ENCODE results near the gene SAA4.
"Not testable (repeated sequence)": the region's sequence is repeated elsewhere in the genome, so short reads cannot be mapped to it uniquely, and the experiment has no call there.

SAA4 gene, protein sequence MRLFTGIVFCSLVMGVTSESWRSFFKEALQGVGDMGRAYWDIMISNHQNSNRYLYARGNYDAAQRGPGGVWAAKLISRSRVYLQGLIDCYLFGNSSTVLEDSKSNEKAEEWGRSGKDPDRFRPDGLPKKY

DNA sequence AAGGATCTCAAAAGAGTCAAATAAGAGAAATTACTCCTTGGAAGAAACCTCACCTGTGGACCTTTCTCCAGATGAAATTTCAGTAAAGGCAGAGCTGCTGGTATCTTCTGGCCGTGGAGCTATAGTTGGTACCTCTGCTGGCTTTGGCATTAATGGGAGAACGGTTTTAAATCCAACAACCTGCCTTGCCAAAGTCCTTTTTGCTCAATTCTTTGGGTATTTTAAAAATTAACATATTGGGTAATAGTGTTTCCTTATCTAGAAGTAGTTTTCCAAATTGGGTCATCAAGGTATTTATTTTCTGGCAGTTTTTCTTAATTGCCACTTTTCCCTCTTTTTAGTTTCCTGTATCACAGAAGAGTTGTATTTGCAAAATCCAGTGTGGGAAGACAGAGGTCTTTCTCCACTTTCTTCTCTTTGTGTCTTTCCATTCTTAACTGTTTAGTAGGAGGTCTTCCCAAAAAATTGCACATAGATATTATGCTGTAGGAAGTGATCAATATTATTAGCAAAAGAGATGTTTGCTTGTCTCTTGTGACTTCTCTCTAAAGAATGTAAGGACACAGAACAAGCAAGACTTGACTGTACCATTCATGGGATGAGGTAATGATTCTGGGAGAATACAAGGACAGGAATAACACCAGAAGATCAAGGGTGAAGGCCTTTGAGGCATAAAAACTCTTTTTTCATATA is at the start of gene SAA4:
SAA4 (minus strand) TSS at position 139 of the 693 bp plus-strand sequence. CDS start 876 bp downstream, outside the sequence.
- no peak for DNase-seq (ENCODE audit: low read depth in 2 of 2)

DNA sequence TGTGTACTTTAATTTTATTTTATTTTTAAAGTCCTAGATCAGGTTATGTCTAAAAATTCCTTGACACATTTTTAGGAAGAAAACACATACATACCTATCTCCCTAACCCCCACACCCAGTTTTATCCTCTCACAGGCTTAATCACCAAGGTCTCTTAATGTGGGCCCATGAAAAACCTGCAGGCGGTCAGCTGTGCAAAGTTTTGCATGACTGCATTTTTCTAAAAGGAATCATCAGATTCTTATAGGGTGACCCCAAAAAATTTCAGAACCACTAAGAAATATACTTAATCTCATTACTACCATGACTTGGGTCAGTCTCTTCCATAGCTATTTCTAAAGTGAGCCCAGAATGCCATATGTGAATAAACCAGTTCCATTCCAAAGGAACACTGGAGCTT is 49.2 kb upstream of the SAA4 start:
- no peak for DNase-seq (ENCODE audit: low read depth in 2 of 2)

DNA sequence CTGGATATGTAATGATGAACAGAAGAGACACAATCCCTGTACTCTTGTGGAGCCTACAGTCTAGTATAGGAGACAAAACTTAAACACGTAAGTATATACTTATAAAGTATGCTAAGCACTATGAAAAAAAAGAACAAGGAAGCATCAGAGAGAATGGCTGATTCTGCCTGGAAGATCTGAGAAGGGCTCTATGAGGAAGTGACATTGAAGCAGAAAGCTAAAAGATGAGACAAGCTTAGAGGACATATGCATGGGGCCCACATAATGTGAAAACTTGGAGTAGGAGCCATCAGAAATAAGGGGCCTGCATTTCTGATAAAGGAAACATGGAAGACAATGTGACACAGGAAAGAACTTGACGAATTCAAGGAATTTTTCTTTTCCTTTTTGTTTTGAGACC is 46.0 kb upstream of the SAA4 start:
- no peak for DNase-seq (ENCODE audit: low read depth in 2 of 2)

DNA sequence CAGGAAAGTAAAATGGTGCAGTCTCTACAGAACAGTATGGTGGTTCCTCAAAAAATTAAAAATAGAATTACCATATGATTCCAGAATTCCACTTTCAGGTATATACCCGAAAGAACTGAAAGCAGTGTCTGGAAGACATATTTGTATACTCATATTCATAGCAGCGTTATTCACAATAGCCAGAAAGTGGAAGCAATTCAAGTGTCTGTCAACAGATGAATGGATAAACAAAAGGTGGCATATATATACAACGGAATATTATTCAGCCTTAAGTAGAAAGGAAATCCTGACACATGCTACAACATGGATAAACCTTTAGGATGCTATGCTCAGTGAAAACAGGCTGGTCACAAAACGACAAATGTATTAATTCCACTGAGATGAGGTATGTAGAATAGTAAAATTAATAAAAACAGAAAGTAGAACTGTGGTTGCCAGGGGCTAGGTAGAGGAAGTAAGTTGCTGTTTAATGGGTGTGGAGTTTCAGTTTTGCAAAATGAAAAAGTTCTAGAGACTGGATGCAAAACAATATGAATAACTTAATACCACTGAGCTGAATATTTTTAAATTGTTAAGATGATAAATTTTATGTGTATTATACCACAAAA is 43.9 kb upstream of the SAA4 start:
- no peak for DNase-seq (ENCODE audit: low read depth in 2 of 2)

DNA sequence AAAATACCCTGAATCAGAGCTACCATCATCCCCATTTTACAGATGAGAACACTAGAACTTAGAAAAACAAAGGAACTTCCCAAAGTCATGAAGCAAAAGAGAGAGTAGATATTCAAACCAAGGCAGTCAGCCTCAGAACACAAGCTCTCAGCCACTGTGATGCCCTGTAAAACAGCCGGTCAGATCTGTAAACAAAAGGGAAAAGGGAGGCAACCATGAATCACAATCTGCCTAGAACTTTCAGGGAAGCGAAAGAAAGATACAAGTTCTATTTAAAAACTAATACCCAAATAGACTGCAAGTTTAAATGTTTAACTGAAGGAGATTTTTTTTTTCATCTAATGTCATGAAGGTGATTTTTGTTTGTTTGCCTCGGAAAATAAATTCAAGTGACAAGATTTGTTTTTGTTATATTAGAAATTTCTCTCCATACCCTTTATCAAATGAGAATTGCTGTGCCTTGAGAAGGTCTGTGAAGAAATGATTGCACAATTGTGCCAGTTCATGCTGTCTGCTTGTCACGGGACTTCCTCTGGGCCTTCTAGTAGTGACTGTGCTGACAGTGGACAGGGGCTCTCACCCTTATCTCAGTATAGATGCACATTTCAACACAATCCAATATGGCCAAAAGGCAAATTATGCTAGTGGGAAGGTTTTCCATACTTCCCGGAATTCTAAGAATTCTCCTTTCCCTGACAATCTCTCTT is 41.1 kb upstream of the SAA4 start:
- no peak for DNase-seq (ENCODE audit: low read depth in 2 of 2)

DNA sequence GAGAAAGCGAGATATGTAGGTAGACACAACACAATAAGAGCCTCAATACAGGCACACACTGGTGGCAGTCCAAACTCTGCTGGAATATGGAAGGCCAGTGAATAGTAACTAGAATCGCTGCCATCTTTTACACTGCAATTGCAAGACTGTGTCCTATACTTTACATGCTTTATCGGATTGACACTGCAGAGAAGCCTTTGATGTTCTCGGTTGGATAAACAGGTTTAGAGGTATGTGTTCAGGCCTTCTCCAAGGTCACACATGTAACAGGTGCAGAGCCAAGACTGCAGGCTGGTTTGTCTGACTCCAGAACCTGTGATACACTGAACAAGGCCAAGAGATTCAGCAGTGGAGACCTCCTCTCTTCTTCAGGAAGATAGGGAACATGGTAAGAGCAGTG is 34.6 kb upstream of the SAA4 start:
- DNase-seq (ENCODE audit: low read depth in 2 of 2) = no peak

DNA sequence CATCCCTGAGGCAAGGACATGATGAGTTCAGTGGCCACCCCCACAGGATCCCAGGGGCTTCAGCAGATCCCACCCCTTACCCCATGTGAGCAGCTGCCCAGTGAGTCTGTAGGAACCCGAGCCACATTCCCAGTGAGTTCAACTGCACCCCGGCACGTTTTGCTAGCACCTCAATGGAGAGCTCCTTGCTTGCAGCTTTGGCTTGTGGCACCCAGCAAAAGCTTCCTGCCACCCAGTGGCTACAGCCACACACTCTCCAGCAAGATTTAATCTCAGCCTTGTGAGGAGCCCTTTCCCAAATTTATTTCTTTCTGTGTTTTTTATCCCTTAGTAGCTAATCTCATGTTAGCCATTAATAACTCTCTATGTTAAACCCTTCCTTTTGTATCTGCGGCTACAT is 33.5 kb upstream of the SAA4 start:
- DNase-seq (ENCODE audit: low read depth in 2 of 2) = no peak

DNA sequence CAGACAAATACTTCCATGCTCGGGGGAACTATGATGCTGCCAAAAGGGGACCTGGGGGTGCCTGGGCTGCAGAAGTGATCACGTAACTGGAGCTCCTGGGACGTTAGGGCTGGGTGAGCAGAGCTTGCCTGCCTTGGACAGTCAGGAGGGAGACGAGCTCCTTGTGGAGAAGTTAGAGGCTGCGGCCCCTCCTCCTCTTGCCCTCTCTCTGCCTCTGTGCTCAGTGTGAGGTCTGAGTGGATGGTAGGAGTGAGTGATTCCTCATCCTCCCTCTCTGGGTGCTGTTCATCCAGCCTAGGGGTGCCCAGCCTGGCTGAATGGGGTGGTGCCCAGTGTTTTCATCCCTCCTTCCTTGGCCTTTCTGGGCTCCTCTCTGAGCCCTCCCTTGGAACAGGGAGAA is 32.6 kb upstream of the SAA4 start:
- DNase-seq (ENCODE audit: low read depth in 2 of 2) = not testable (repeated sequence)

DNA sequence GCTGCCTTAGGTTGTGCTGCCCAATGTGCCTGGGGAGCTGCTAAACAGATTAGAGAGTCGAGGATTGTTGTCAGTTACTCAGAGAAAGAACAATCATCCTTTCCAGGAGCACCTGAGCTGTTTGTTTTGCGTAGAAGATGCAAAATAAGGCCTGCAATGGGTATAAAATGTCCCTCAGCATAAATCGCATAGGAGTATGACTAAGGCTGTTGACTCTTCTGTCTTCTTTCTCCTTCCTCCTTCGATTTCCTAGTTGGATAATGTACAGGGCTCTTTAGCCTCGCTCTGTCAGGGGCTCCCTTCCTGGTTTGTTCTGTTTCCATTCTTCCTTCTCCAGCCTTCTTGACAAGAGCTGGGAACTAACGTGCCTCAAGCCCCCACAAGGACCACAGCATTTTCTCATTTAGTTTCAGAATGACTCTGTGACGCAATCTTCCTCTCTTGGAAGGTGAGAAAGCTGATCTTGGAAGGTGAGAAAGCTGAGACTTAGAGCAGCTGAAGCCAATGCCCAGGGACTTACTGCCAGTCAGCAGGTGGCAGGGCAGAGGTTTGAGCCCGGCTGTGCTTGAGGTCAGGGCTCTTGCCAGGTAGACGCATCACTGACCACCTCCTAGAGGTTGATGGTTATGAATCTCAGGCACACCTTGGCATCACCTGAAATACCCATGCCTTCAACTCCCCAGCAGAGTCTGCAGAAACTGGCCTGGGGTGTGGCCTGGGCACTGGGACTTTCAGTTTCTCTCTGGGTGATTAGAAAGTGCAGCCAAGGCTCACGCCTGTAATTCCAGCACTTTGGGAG is 30.9 kb upstream of the SAA4 start:
- DNase-seq (ENCODE audit: low read depth in 2 of 2) = not testable (repeated sequence)

DNA sequence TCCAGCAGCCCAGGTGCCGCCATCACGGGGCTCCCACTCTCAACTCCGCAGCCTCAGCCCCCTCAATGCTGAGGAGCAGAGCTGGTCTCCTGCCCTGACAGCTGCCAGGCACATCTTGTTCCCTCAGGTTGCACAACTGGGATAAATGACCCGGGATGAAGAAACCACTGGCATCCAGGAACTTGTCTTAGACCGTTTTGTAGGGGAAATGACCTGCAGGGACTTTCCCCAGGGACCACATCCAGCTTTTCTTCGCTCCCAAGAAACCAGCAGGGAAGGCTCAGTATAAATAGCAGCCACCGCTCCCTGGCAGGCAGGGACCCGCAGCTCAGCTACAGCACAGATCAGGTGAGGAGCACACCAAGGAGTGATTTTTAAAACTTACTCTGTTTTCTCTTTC is 29.3 kb upstream of the SAA4 start, which contains the start of gene SAA1:
SAA1 (plus strand) TSS at position 316 of the 400 bp plus-strand sequence. CDS start 624 bp downstream, outside the sequence.
- no peak for DNase-seq (ENCODE audit: low read depth in 2 of 2)

DNA sequence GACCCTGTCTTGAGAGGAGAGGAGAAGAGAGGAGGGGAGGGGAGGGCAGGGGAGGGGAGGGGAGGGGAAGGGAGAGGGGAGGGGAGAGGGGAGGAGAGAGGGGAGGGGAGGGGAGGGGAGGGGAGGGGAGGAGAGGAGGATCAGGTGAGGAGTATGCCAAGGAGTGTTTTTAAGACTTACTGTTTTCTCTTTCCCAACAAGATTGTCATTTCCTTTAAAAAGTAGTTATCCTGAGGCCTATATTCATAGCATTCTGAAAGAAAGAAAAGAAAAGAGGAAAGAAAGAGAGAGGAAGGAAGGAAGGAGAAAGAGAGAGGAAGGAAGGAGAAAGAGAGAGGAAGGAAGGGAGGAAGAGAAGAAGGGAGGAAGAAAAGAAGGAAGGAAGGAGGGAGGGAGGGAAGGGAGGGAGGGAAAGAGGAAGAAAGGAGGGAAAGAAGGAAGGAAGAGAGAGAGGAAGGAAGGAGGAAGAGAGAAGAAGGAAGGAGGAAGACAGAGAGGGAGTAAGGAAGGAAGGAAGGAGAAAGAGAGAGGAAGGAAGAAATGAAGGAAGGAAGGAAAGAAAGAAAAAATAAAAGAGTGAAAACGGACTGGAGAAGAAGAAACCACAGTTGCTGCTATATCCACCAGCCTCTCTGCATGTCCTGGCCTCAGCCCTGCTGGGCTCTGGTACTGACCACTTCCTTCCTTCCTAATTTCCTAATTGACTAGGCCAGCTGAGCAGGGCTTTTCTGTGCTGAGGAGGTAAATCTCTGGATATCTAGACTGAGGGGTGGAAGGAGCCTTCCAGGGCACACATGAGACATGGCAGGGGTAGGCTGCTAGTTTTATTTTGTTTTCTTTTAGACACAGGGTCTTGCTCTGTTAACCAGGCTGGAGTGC is 28.3 kb upstream of the SAA4 start:
- no peak for DNase-seq (ENCODE audit: low read depth in 2 of 2)

DNA sequence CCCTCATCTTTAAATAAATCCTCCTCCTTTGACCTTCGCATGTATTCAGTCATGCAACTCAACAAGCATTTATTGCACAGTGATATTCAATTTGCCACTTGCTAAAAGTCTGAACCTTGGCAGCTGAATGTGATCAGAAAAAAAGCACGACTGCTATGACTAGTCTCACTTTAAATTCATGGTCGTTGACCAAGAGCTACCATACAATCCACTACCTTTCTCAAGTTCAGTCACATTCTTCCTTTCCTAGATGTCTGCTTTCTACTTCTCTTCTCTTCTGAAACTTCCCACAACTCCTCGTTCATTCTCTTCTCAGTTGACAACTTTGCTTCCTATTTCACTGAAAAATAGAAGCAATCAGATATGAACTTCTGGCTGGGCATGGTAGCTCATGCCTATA is 27.4 kb upstream of the SAA4 start:
- DNase-seq (ENCODE audit: low read depth in 2 of 2) = no peak

DNA sequence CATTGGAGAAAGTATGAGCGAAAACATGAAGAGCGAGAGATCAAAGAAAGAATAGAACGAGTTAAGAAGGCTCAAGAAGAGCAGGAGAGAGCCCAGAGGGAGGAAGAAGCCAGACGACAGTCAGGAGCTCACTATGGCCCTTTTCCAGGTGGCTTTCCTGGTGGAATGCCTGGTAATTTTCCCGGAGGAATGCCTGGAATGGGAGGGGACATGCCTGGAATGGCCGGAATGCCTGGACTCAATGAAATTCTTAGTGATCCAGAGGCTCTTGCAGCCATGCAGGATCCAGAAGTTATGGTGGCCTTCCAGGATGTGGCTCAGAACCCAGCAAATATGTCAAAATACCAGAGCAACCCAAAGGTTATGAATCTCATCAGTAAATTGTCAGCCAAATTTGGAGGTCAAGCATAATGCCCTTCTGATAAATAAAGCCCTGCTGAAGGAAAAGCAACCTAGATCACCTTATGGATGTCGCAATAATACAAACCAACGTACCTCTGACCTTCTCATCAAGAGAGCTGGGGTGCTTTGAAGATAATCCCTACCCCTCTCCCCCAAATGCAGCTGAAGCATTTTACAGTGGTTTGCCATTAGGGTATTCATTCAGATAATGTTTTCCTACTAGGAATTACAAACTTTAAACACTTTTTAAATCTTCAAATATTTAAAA is 26.2 kb upstream of the SAA4 start:
- not testable (repeated sequence) for DNase-seq (ENCODE audit: low read depth in 2 of 2)

DNA sequence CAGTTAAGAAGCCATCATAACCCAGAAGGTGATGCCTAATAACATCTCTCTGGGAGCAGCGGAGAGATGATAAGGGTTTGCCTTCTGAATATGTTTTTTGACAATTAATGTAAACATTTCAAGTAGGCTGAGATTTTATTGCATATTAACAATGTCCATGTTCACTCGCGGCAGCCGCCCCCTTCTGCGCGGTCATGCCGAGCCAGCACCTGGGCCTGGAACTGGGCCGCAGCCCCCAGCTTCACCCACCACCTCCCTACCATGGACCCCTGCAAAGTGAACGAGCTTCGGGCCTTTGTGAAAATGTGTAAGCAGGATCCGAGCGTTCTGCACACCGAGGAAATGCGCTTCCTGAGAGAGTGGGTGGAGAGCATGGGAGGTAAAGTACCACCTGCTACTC is 25.1 kb upstream of the SAA4 start:
- DNase-seq (ENCODE audit: low read depth in 2 of 2) = no peak

DNA sequence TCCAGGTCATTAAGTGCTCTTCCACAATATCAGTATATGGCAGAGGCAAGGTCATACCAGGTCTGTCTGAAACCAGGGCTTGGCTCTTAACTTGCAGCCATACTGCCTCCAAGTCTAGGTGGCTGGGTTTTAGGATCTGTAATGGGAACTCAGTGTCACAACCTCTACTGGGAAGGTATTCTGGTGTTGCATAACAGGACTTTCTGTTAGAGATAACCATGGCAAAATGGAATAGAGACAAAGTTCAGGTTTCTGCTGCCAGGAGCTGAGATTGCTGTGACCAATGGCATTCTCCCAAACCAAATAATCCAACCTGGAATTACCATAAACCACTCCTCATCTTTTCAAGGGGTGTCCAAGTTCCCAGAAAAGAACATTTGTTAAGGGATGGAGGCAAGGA is 22.7 kb upstream of the SAA4 start:
- DNase-seq (ENCODE audit: low read depth in 2 of 2) = no peak

DNA sequence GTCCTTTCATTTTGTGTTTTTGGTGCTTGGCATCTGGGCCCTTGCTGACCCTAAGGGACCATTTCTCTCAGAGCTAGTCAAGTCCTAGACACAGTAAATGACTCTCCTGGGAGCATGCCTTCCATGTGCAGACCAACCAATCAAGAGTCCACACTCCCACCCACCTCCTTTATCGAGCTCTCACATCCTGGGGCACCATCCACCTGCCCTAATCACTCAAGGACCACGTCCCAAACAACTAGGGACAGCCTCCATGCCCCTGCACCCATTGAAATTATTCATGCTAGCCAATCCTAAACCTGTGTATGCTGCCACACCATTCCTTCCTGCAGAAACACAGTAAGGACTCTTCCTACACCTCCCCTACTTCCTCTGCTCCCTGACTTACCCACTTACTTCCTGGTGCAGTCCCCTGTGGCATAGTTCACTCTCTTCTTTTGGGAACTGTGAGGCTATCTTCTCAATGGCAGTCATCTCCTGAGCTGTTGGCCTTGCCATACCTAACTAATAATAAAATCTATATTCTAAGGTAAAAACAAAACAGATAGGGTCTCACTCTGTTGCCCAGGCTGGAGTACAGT is 18.3 kb upstream of the SAA4 start:
- DNase-seq (ENCODE audit: low read depth in 2 of 2) = no peak

DNA sequence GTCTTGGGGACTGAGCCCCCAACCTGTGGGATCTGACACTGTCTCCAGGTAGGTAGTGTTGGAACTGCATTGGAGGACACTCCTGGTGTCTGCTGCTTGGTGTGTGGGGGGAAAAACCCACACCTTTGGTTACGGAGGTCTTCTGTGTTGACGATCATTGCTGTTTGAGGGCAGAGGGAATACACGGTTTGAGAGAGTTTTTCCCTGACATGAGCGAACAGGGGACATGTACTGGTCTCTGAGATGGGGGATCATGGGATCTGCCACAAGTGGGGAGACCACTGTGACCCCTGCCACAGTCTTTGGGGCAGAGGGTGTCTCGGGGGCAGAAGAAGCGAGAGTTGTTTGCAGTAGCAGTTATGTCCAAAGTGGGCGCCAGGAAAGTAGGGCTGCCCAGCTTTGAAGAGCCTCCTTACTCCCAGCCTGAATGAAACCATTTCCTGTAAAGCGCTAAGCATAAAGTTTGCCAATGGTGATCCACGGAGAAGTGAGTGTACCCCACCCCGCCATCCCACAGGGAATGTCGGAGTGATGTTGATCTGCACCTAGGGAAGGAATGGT is 17.3 kb upstream of the SAA4 start:
- DNase-seq (ENCODE audit: low read depth in 2 of 2) = no peak

DNA sequence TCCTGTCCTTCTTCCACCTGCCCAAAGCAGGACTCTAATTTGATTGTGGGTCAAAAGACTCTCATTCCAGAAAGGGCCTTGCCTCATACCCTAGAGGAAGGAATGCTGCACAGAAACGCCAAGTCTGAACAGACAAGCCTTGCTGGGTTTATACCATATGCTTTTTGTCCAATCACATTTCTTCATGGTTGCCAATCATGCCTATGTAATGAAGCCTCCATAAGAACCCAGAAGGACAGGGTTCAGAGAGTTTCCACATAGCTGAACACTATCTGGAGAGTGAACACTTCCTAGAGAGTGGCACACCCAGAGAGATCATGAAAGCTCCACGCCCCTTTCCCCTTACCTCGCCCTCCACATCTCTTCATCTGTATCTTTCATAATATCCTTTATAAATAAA is 16.6 kb upstream of the SAA4 start:
- DNase-seq (ENCODE audit: low read depth in 2 of 2) = no peak

DNA sequence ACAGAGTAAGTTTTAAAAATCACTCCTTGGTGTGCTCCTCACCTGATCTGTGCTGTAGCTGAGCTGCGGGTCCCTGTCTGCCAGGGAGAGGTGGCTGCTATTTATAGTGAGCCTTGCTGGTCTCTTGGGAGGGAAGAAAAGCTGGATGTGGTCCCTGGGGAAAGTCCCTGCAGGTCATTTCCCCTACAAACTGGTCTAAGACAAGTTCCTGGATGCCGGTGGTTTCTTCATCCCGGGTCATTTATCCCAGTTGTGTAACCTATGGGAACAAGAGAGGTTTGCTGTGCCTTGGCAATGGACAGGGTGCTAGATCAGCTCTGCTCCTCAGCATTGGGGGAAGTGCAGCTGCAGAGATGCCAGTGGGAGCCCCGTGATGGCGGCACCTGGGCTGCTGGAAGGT is 12.0 kb upstream of the SAA4 start, which contains the start of gene SAA2:
SAA2 (minus strand) TSS at position 108 of the 400 bp plus-strand sequence. CDS start 657 bp downstream, outside the sequence.
- no peak for DNase-seq (ENCODE audit: low read depth in 2 of 2)
